B cell (primary cell): ENCODE data around the gene NUMBL. TPM values are rescaled to one million over a fixed set of nuclear protein-coding genes. Genes with fewer than 3 reads are reported as not detected.

ENCODE experiments used
- ATAC-seq: fragments of 200-7000 bp; cut with Tn5 transposase; one replicate; pipeline ENCODE4 v1.10.0; 2021; ENCODE audit warnings: low read depth, mild to moderate bottlenecking, moderate number of reproducible peaks, moderate library complexity
- CTCF ChIA-PET: fragments of 350-600 bp; sonication (Branson Sonifier 250); formaldehyde crosslinking; loops from one replicate; lab custom pipeline; 2021; ENCODE audit warnings: antibody characterized with exemption, inconsistent platforms; lab: Charles Lee
- POLR2A ChIA-PET: fragments of 350-600 bp; sonication (Branson Sonifier 250); formaldehyde crosslinking; loops from one replicate; lab custom pipeline; 2021; ENCODE audit warnings: antibody characterized with exemption; lab: Charles Lee
- DNase-seq: peaks from one replicate; pipeline ENCODE4 v3.0.0; 2013
- H2AFZ ChIP-seq: 2 replicates; pipeline ENCODE4 v1.6.1; 2012; ENCODE audit warnings: mild to moderate bottlenecking, low read depth, low read length; ENCODE audit not compliant: insufficient read depth, poor library complexity, severe bottlenecking
- H3K27ac ChIP-seq, 2 donors: 1 replicate in 1 of 2; 2 replicates in 1 of 2; pipeline ENCODE4 v1.5.1; 2012 to 2013; ENCODE audit warnings: low read length in 2 of 2, mild to moderate bottlenecking in 2 of 2, moderate library complexity in 1 of 2
- H3K27me3 ChIP-seq, 4 experiments: fragments of 200-600 bp in 1 of 4; sonication (generic) in 1 of 4; replicated peaks in 1 of 4; 1 replicate in 2 of 4; 2 replicates in 2 of 4; pipeline versions ENCODE4 v1.6.1 to v1.7.0; 2013 to 2016; ENCODE audit warnings: low read length in 3 of 4, mild to moderate bottlenecking in 2 of 4, mixed read lengths in 1 of 4, moderate library complexity in 1 of 4; ENCODE audit not compliant: insufficient read depth in 4 of 4, control insufficient read depth in 3 of 4; ENCODE audit errors: control extremely low read depth in 1 of 4
- H3K36me3 ChIP-seq, 2 experiments: replicated peaks in 1 of 2; 1 replicate in 1 of 2; 2 replicates in 1 of 2; pipeline versions ENCODE4 v1.6.1 to v1.7.1; 2013; ENCODE audit warnings: low read length in 1 of 2; ENCODE audit not compliant: insufficient read depth in 2 of 2, control insufficient read depth in 1 of 2; ENCODE audit errors: control extremely low read depth in 1 of 2, extremely low read depth in 1 of 2
- H3K4me1 ChIP-seq, 2 donors: fragments of 200-600 bp in 1 of 2; sonication (generic) in 1 of 2; 1 replicate in 1 of 2; 2 replicates in 1 of 2; pipeline versions ENCODE4 v1.5.1 to v1.6.1; 2013 to 2017; ENCODE audit warnings: low read length in 2 of 2; ENCODE audit not compliant: control insufficient read depth in 2 of 2, insufficient read depth in 2 of 2
- H3K4me2 ChIP-seq: replicated peaks from 2 replicates; pipeline ENCODE3; 2012; ENCODE audit warnings: mild to moderate bottlenecking, low read depth, low read length; ENCODE audit not compliant: poor library complexity, severe bottlenecking
- H3K4me3 ChIP-seq, 5 experiments: fragments of 200-600 bp in 1 of 5; sonication (generic) in 1 of 5; 1 replicate in 3 of 5; 2 replicates in 2 of 5; pipeline versions ENCODE4 v1.5.1 to v1.7.0; 2011 to 2016; ENCODE audit warnings: low read length in 4 of 5, mild to moderate bottlenecking in 4 of 5, low read depth in 2 of 5, control low read depth in 1 of 5, moderate library complexity in 1 of 5; ENCODE audit not compliant: insufficient read depth in 1 of 5; ENCODE audit errors: control extremely low read depth in 1 of 5, extremely low read depth in 1 of 5
- H3K79me2 ChIP-seq: fragments of 200-600 bp; sonication (generic); one replicate; pipeline ENCODE4 v1.6.0; 2016; ENCODE audit warnings: low read length; ENCODE audit not compliant: control insufficient read depth, insufficient read depth
- H3K9ac ChIP-seq: fragments of 200-600 bp; sonication (generic); 2 replicates; pipeline ENCODE4 v1.6.1; 2017; ENCODE audit warnings: mild to moderate bottlenecking, low read length, moderate library complexity
- H3K9me3 ChIP-seq, 3 donors: one replicate each; pipeline versions ENCODE4 v1.6.1 to v1.7.1; 2013; ENCODE audit warnings: low read length in 2 of 3; ENCODE audit not compliant: control insufficient read depth in 2 of 3, insufficient read depth in 1 of 3; ENCODE audit errors: control extremely low read depth in 1 of 3
- H4K20me1 ChIP-seq: 2 replicates; pipeline ENCODE4 v1.6.0; 2012; ENCODE audit warnings: mild to moderate bottlenecking, low read length; ENCODE audit not compliant: insufficient read depth, control insufficient read depth, poor library complexity, severe bottlenecking
- H3K27ac Mint-ChIP-seq: one replicate; pipeline ENCODE4 v1.8.0; 2021; ENCODE audit warnings: mixed read lengths
- H3K27me3 Mint-ChIP-seq: one replicate; pipeline ENCODE4 v1.8.0; 2021; ENCODE audit warnings: mixed read lengths
- H3K4me1 Mint-ChIP-seq: one replicate; pipeline ENCODE4 v1.8.0; 2021; ENCODE audit warnings: mixed read lengths
- H3K4me3 Mint-ChIP-seq: one replicate; pipeline ENCODE4 v1.8.0; 2021; ENCODE audit warnings: mixed read lengths
- H3K9me3 Mint-ChIP-seq: one replicate; pipeline ENCODE4 v1.8.0; 2022; ENCODE audit warnings: mixed read lengths; ENCODE audit not compliant: insufficient read depth
- CTCF ChIP-seq: fragments of 200-600 bp; IDR thresholded peaks from one replicate; pipeline ENCODE4 v1.8.0; 2022; ENCODE audit warnings: antibody characterized with exemption, mild to moderate bottlenecking
- EZH2 ChIP-seq: IDR thresholded peaks from 2 replicates; pipeline ENCODE4 v1.6.1; 2012; ENCODE audit warnings: borderline replicate concordance, low read depth, mild to moderate bottlenecking, moderate library complexity, low read length; ENCODE audit not compliant: insufficient read depth, poor library complexity, severe bottlenecking
- WGBS: methylation state at CpG from one replicate; pipeline ENCODE4 v1.1.5; 2013; ENCODE audit warnings: missing lambda C conversion rate; ENCODE audit not compliant: insufficient coverage; 5-methylcytosine and 5-hydroxymethylcytosine counted together
- intact Hi-C: fragments of 100-400 bp; cut with micrococcal nuclease; formaldehyde crosslinking; loops from one replicate; pipeline ENCODE4 v1.10.0; 2022
- polyA plus RNA-seq: library from polyadenylated mRNA; depleted of rRNA; stranded (reverse); fragments of >200 nt; gene quantifications from 2 replicates; pipeline ENCODE4 v1.2.3, GENCODE V29; 2012
- total RNA-seq, 2 donors: library from RNA; stranded (reverse); fragments of 120-200 nt in 1 of 2; gene quantifications; 1 replicate in 1 of 2; 2 replicates in 1 of 2; pipeline versions ENCODE4 v1.2.3 to v1.2.4, GENCODE V29; 2013 to 2022

NUMBL gene
- total and polyA plus RNA-seq, 2 donors (not counting 1 experiment from before 2014, with no cell fraction given): 7.8 to 21.8 TPM

- 75% methylated on average over 3 of the region's 3 CpGs for WGBS
- Mint-ChIP-seq H3K27me3 (no peaks in the 10 kb centered on the region), H3K9me3 (no peaks in the 10 kb centered on the region), H3K27ac (no peak overlapping the region), H3K4me3 (no peak overlapping the region), H3K4me1 (peaks cover 2% of the 10 kb centered on the region)
- CTCF ChIA-PET: no interaction called here
- ATAC-seq (no peak), DNase-seq (no peak)
- no peak overlapping the region for H3K4me2 ChIP-seq
- H3K27me3 ChIP-seq: no peaks in the 10 kb centered on the region
- H3K9ac ChIP-seq: no peak overlapping the region
- H4K20me1 ChIP-seq: no peaks in the 10 kb centered on the region
- peaks cover 1 to 37% of the 10 kb centered on the region in 2 experiments for H3K36me3 ChIP-seq
- no peaks in the 10 kb centered on the region for H3K79me2 ChIP-seq
- POLR2A ChIA-PET: no interaction called here
- H3K4me1 ChIP-seq: no peaks in the 10 kb centered on the region
- H3K4me3 ChIP-seq: no peak overlapping the region
- no peak overlapping the region for H2AFZ ChIP-seq
- H3K9me3 ChIP-seq: no peaks in the 10 kb centered on the region
- H3K27ac ChIP-seq: no peak overlapping the region
- TF ChIP-seq EZH2 (no peak), CTCF (no peak)
- intact Hi-C loops: no loop called here
Measured at GRCh38 chr19:40674291-40674690, 16.2 kb downstream of the NUMBL start.

GRCh38 chr19:40673397-40673796 lies 17.1 kb downstream of the NUMBL start:
- no peak overlapping the region for H3K4me3 ChIP-seq

More at GRCh38 chr19:40673397-40673796, 17.1 kb downstream of the NUMBL start:
- 100% methylated on average over 9 of the region's 11 CpGs for WGBS
- H3K27me3 Mint-ChIP-seq: no peaks in the 10 kb centered on the region
- POLR2A ChIA-PET: interaction anchor here (0.6 kb wide), 1 partner anchor 243 kb away, joined by 4 read pairs; no protein-coding TSS in a partner anchor
- CTCF ChIA-PET: no interaction called here
- no peak overlapping the region for H2AFZ ChIP-seq
- no peak overlapping the region for H3K4me2 ChIP-seq
- TF ChIP-seq EZH2 (no peak), CTCF (no peak)
- no peak for DNase-seq
- H3K9ac ChIP-seq: no peak overlapping the region
- H3K9me3 Mint-ChIP-seq: peaks cover 2% of the 10 kb centered on the region
- H3K9me3 ChIP-seq: peaks cover 0 to 2% (median 0%) of the 10 kb centered on the region in 3 donors
- no peak overlapping the region for H3K27ac ChIP-seq
- peaks cover 3 to 42% of the 10 kb centered on the region in 2 experiments for H3K36me3 ChIP-seq
- H3K27ac Mint-ChIP-seq: no peak overlapping the region
- peaks cover 2% of the 10 kb centered on the region for H3K4me1 Mint-ChIP-seq
- H4K20me1 ChIP-seq: no peaks in the 10 kb centered on the region
- H3K27me3 ChIP-seq: no peaks in the 10 kb centered on the region
- H3K79me2 ChIP-seq: no peaks in the 10 kb centered on the region
- H3K4me3 Mint-ChIP-seq: no peak overlapping the region
- ATAC-seq: no peak
- intact Hi-C loops: no loop called here
- no peaks in the 10 kb centered on the region for H3K4me1 ChIP-seq
